Loucy (cell line): ENCODE measurements around the gene PURA.

Source experiments
- EZH2phosphoT487 ChIP-seq: fragments of 200-600 bp; IDR thresholded peaks from 2 replicates; pipeline ENCODE4 v1.6.1; 2018; ENCODE audit warnings: antibody characterized with exemption, mild to moderate bottlenecking, moderate library complexity, borderline replicate concordance
- TF ChIP-seq, protein P1 (sequence below): fragments of 200-600 bp; sonication (generic); conservative IDR thresholded peaks from 2 replicates; pipeline ENCODE4 v1.5.1; 2014; ENCODE audit warnings: mild to moderate bottlenecking, antibody characterized with exemption, low read length

- TF ChIP-seq, protein P1, sequence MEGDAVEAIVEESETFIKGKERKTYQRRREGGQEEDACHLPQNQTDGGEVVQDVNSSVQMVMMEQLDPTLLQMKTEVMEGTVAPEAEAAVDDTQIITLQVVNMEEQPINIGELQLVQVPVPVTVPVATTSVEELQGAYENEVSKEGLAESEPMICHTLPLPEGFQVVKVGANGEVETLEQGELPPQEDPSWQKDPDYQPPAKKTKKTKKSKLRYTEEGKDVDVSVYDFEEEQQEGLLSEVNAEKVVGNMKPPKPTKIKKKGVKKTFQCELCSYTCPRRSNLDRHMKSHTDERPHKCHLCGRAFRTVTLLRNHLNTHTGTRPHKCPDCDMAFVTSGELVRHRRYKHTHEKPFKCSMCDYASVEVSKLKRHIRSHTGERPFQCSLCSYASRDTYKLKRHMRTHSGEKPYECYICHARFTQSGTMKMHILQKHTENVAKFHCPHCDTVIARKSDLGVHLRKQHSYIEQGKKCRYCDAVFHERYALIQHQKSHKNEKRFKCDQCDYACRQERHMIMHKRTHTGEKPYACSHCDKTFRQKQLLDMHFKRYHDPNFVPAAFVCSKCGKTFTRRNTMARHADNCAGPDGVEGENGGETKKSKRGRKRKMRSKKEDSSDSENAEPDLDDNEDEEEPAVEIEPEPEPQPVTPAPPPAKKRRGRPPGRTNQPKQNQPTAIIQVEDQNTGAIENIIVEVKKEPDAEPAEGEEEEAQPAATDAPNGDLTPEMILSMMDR: no peak
- TF ChIP-seq EZH2phosphoT487: no peak
These were observed 3.6 kb downstream of the PURA start for GRCh38 chr5:140117523-140117922.
